GM18502 (cell line): Measurements from ENCODE around the gene TBX20.

Experiments used
- ATAC-seq: cut with Tn5 transposase; IDR thresholded peaks from one replicate; pipeline ENCODE4 v1.9.1; 2021; ENCODE audit warnings: mild to moderate bottlenecking; ENCODE audit not compliant: unreplicated experiment, poor library complexity

TBX20 gene, protein sequence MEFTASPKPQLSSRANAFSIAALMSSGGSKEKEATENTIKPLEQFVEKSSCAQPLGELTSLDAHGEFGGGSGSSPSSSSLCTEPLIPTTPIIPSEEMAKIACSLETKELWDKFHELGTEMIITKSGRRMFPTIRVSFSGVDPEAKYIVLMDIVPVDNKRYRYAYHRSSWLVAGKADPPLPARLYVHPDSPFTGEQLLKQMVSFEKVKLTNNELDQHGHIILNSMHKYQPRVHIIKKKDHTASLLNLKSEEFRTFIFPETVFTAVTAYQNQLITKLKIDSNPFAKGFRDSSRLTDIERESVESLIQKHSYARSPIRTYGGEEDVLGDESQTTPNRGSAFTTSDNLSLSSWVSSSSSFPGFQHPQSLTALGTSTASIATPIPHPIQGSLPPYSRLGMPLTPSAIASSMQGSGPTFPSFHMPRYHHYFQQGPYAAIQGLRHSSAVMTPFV

DNA sequence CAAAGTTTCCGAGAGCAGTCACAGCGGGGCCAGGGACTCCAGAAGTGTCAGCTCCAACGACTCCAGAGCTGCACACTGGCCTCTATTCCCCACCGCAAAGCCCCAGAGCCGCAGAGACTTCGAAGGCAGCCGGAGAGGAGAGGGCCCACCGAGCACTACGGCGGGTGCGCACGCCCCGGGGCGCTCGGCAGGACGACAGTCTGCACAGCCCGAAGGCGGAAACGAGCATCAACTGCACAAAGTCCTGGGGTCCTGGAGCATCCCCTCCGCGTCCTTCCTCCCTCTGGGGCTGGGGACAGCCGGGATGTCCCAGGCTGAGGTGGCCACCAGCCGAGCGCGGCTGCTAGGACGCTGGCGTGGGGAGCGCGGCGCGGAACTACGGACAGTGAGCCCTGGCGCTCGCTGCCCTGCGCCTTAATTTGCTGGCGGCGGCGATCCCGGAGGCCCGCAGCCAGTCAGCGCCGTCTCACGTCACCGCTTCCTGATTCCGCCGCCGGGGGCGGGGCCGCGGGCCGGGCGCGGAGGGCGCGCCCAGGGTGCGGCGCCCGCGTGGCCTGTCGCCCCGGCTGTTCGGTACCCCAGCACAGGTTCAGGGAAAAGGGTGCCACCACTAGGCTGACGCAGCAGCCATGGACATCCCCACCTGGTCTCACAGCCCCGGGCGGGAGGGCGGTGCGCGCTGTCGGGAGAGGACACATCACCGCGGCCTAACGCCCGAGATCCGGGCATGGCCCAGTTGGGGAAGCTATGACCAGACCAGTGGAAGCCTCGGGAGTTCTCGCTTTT, at the start of gene TBX20:
Gene TBX20, minus strand, starts transcription at position 391 of the 786 bp plus-strand sequence. CDS start 480 bp downstream, outside the sequence.
- ATAC-seq, result peak; percentile 73

DNA sequence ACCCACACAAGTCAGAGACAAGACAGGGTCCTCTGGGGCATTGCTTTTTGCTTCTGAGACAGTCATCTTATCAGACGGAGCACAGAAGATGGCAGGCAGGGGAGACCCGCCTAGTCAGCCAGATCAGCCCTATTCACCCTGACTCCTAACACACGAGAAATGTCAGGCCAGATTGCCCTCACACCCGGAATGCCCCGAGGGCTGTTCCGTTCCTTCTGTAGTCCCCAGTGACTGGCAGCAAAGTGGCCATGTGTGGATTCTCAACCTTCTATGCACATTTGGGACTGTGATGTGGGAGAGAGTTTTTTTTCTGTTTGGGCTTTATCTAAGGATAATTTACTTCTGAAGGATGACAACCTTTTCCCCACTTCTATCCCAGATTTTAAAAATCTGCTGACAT, 35.5 kb upstream of the TBX20 start:
- no peak for ATAC-seq

DNA sequence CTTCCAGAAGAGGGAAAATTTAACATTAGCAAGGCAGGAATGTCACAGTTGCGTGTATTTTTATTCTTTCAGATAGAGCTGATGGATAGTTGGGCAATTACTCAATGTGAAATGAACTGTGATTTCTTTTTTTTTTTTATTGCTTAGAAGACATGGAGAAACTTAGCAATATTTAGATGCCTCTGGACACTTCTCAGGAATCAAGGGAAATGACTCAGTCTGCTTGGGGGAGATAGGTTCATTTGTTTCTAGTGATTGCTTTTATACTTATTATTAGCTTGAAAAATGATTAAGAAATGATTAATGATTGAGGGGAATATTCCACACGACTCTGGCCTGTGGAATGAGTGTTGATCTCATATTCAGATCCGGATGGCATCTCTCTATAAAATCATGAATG, 33.1 kb upstream of the TBX20 start:
- no peak for ATAC-seq

DNA sequence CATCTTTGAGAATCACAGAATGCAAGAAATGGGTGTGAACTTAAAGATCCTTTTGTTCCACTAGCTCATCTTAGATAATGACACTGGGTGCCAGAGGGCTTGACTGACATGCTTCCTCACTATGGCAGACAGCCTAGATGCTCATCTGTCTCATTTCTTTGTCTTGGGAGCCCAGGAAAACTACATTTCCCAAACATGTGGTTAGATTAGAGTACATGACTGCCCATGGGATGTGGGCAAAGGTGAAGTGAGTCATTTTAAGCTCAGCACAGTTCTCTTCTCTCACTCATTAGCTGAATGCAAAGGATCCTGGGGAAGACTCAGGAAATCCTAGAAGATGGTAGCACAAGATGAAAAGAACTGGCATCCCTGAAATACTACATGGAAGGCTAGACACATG, 32.5 kb upstream of the TBX20 start:
- ATAC-seq, result no peak

DNA sequence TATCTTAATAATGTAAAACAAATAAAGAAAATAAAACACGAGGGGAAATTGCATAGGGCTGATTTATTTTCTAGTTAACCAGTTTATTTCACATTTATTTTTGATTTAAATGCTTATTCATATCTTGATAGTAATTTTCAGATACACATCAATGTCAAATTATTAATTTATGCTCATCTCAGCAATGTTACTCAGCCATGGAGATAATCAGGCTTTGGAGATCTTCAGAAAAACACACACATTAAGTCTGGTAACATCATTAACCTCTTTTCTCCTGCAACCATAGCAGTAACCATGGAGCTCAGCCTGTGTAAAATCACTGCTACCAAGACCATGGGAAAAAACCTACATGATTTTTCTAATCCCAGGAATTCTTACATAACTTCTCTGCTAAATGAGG, 31.9 kb upstream of the TBX20 start:
- no peak for ATAC-seq

DNA sequence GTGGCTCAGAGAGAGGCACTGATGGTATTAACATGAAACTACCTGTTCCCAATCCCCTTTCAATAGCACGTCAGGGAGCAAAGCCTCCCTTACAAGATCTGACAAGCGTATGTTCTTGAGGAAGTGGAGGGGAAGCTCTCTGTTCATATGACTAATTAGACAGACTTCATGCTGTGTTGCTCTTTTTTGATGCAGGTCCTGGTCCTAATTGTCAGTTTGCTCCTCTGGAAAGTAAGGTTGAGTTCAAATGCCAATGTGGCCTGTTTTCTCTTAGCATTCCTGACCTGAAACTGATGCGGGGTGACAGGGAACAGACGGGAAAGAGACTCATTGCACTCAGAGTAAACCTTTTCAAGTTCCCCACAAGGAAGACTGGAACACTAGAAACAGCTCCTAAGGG, 27.0 kb upstream of the TBX20 start:
- ATAC-seq, result no peak

DNA sequence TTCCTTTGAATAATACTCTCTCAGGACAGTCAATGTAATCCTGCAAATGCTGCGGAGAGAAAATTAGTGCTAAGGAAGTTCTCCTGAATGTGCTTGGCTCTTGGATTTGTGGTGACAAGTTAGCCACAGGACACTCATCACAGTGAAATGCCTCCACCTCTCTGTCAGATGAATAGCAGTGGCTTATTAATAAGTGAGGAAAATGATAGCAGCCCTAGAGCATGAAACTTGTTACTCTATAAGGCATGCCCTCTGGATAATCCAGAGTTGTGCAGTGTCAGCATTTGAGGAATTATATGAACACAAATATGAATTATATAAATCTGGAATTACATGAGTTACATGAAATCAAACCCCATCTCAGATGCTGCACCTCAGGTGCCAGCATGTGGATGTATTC, 23.5 kb upstream of the TBX20 start:
- ATAC-seq, result no peak

DNA sequence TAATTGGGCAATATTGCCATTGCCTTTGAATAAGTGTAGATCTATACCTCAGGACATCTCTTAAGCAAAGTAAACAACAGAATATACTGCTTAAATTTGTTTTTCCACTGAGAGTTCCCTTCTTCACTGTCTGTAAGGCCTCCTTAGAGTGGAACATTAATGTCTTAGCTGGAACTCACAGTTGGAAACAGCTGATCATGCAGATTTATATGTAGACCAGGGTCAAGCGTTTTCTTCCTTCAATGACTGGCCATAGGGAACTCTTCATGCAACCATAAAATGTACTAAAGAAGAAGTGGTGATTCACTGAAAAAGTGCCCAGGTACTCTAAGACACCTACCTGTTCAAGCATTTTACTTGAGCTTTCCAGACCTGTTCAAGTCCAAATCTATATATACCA, 18.3 kb upstream of the TBX20 start:
- no peak for ATAC-seq

DNA sequence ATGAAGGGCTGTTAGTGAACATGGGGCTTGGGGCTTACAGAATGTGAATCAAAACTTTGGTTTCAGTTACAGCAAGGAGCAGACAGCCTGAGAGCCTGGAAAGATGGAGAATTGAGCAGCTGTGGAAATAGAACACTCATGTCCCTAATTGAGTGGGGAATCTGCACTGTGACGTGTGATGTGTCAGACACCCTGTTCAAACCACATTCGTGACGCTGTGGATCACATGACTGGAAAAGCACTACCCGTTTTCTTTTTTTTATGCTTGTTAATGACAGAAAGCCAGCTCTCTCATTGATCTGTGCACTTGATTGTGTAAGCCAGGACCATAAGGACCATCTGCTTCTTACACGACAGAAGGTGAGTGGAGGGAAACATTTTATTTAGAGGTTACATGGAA, 15.1 kb upstream of the TBX20 start:
- no peak for ATAC-seq

DNA sequence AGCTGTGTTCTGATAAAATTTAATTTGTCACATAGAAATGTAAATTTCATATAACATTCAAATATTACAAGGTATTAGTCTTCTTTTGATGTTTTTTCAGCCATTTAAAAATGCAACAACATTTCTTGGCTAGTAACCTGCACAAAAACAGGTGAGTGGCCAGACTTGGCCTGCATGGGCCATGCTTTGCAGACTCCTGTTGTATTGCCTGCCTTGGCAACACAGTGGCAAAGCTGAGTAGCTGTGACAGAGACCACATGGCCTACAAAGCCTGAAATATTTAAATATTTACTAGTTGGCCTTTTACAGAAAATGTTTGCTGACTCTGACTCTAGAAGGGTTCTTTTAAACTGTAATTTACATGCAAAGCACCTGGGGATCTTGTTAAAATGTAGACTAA, 13.5 kb upstream of the TBX20 start:
- no peak for ATAC-seq

DNA sequence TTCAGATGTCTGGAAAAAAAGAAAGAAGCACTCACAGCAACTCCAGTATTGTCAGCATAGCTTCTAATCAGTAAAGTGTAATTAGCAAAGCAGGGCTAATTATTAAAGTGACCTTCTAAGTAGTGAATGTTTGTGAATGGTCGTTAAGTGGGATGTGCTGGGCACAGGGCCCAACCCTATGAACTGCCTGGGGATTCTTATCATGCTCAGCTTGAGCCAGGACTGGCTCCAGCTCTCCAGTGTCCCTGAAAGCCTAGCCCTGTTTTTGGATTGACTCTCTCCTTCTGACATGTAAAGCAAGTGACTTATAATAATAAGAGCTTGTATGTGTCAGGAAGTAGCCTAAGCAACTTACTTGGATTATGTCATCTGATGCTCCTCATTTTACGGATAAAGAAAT, 9.5 kb upstream of the TBX20 start:
- no peak for ATAC-seq

DNA sequence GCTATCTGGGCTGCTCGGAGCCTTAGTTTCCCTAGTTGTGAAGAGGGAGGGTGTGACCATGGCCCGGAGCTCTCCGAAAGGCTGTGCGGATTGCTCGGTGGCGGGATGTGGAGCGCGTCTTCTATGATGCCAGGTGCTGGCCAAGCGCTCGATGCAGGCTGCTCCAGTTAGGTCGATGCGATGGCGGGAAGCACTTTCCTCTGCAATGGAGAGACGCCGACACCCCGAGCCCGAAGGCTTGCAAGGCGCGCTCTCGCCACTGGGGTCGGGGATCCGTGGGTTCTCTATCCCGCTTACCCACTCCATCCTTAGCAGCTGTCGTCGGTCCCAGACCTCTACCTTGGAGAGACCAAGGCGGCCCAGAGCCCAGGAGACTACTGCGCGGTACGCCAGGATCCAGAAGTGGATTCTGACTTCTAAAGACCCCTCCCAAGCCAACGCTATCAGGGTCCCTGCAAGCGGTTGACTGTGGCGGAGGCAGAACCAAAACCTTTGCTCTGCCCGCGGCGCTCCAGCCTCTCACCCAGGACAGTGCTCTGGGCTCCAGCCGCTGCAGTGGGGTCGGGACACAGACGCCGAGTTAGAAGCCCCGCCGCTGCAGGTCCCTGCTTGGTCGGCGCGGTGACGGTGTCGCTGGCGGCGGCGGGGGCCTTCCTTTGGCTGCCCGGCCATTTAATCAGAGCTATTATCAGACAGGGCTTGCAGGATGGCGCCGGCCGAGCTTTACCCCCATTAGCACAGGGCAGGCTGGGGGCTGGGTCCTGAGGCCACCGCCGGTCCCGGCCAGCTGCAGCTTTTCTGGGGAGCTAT, 7.8 kb upstream of the TBX20 start:
- ATAC-seq, result no peak

DNA sequence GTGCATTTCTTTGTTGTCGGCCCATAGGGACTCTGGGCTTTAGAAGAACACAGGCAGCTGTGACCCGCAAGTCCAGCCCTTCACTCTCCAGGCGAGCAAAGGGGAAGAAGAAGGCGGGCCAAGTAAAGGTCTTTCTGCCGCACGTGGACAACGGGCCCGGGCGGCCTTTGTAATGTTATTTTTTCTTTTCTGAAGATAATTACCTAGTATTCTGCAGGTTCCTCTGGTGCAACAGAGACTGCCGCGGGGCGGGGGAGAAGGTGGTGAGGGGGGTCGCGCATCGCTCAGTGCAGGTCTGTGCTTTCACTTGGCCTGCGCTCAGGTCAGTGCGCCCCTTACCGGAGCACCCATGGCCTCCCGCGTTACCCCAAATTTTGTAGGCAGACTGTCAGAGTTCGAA, 7.1 kb upstream of the TBX20 start:
- no peak for ATAC-seq

DNA sequence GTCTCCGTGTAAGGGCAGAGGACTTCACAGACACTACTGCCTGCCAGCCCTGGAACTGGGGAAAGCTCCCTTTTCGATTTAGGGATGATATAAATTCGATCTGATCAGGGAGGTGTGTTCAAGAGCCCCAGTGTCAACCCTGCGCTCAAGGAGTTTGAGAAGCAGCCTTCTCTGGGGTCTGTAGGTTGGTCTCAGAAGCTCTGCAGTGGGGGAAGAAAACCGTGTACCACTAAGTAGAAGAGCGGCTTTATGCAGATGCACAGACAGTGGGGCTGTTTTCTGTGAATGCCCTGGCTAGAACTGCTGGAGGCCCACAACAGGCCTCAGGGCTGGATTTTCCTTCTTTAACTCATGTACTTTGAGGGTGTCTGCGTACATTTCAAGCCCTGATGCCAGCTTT, 6.3 kb upstream of the TBX20 start:
- no peak for ATAC-seq

DNA sequence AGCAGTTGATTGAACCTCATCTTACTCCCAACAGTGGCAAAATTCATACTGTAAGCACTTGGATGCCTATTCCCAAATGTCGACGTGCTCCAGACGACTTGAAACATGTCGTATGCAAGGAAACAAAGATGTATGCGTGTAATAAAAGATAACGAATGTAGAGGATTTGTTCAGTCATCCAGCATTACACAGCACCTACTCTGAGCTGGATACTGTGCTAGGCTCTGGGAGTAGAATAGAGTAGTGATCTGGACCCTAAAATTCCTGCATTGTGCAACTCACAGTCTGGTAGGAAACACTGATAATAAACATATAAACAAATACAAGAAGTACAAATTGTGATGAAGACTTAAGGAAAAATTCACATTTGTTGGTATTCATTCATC, 5.6 kb upstream of the TBX20 start:
- no peak for ATAC-seq

DNA sequence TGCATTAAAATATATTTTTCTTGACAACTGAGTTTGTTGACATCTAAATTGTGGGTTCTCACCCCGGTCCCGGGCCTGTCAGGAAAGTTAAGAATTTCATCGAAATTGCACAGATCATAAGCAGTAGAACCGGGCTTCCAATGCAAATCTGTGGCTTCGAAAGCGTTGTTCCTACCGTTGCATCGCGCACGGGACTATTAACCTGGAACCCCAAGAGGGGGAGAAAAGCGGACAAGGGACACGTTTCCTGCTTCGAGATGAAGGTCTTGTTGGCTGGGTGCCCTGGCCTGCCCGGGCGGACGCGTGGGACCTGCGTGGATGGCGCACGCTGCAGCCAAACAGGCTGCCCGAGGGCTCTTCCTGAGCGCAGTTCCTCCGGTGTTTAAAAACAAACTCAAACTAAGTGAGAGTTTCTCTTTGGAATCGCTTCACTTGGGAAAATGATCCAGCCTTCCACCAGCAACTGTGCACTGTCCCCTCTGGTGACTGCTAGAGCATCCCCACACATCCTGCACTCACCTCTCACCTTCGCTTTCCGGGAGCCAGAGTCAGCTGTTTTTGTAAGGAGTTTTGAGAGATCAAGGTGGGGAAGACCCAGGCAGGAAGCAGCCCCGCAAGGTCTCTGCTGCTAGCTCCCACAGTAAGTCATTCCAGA, 5.1 kb upstream of the TBX20 start:
- no peak for ATAC-seq

DNA sequence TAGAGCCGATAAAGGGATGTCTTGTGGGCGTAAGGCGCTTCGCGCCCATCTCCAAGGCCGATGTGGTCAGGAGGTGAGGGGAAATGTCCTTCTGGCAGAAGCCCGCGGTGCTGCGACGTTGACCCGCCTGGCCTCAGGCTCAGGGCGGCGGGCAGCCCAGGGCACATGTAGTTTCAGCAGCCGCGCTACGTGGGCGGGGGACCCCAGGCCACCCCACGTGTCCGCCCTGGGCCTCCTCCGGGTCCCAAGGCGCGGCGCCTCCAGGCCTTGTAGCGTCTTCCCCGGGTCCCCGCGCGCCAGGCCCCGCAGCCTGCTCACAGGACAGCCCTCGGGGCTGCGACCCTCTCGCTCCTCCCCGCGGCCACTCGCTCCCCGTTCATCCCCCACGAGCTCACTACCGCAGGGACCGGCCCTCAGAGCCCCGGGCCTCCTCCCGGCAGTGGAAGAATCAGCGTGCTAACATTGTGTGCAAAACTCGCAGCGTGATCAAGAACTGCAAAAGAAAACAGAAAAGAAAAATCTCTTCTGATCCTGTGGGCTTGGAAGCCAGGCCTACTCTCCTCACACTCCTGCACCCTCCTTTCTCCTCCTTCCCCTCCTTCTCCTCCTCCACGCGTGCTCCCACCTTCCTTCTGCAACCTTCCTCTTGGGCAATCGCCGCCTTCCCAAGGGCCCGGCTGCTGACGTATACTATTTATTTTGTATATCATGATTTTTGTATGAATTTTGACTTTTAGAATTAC, 4.4 kb upstream of the TBX20 start:
- ATAC-seq, result no peak

DNA sequence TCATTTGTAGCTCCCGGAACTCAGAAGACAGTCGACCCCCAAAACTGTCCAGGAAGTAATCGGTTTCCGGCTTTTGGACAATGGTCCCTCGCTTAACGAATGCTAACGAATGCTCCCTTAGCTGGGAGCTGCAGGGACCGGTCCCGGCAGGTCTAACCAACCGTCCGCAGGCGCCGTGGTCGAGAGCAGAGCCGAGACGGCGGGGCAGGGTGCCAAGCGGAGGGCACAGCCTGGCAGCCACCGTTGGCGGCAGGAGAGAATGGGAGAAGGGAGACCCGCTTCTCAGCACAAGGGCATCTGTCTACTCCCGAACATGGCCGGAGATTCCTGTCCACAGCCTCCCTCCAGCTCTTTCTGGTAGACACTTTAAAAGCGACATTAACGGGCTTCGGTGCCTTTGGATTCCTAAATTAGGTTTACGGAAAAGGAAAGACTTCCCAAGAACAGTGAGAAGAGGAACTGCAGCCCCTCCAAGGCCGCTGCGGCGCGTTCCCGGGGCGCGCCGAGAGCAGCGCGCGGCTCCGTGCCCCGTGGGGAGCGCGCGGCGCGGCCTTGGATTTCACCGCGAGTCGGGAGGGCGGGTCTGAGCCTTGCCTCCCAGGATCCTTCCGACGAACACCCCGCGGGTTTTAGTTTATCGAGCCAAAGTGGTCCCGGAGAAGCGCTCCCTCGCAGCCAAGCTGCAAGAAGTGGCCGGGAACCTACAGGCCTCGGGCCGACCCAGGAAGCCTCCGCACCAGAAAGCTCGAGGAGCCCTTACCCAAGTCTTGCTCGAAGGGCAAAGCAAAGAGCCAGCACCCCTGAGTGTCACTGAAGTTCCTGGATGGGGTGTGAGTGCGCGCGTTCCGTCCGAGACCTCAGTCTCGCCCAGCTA, 3.6 kb upstream of the TBX20 start:
- no peak for ATAC-seq
